Measurements from ENCODE around the gene ANTXR2. TPM values are rescaled to one million over a fixed set of nuclear protein-coding genes. Genes with fewer than 3 reads are reported as not detected.

Gene ANTXR2
- total RNA-seq, 4 donors from 2014 or later, result 14.4 to 25.2 (median 19.6) TPM

DNA sequence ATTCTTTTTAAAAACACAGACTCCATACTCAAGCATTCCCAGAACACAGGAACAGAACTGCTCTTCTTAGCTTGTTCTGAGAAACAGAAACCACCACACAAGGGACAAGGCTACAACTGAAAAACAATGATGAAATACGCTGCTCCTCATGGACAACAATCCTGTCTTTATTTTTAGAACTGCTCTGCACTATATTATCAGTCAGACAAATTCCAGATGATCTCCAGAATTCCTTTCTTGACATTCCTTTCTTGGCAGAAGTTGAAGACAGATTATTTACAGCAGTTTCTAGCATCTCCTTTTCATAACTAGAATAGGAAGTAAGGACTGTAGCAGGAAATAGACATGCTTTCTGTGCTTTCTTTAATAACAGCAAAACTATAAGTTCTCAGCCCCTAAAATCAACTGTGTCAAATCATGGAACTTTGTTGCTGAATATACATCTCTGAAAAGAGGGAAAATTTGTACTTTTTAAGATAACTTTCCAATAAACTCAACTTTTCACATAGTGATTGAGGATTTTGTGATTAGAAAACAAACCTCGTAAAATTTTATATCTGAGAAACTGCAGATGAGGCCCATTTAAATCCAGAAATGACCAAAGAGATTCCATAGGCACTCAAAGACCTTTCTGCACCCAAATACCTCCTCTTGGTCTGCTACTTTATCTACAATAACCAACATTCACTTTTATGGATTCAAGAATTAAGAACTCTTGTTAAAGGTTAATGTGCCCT, 35.9 kb downstream of the ANTXR2 start:
- TF ChIP-seq, protein P1, sequence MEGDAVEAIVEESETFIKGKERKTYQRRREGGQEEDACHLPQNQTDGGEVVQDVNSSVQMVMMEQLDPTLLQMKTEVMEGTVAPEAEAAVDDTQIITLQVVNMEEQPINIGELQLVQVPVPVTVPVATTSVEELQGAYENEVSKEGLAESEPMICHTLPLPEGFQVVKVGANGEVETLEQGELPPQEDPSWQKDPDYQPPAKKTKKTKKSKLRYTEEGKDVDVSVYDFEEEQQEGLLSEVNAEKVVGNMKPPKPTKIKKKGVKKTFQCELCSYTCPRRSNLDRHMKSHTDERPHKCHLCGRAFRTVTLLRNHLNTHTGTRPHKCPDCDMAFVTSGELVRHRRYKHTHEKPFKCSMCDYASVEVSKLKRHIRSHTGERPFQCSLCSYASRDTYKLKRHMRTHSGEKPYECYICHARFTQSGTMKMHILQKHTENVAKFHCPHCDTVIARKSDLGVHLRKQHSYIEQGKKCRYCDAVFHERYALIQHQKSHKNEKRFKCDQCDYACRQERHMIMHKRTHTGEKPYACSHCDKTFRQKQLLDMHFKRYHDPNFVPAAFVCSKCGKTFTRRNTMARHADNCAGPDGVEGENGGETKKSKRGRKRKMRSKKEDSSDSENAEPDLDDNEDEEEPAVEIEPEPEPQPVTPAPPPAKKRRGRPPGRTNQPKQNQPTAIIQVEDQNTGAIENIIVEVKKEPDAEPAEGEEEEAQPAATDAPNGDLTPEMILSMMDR (IDR thresholded peaks at IDR 0.05), result no peak
- TF ChIP-seq POLR2A (IDR thresholded peaks at IDR 0.05), result no peak
- intact Hi-C loops (cut with DNase I; ENCODE audit: low total_unique reads), result no loop called here
- DNase-seq (ENCODE audit: low spot score in 2 of 2), result no peak
- WGBS, 2 donors, result 58 to 64% methylated on average over 2 of the region's 2 CpGs
- H3K4me3 ChIP-seq (ENCODE audit: low read depth, poor library complexity, severe bottlenecking), result no peak overlapping the region

DNA sequence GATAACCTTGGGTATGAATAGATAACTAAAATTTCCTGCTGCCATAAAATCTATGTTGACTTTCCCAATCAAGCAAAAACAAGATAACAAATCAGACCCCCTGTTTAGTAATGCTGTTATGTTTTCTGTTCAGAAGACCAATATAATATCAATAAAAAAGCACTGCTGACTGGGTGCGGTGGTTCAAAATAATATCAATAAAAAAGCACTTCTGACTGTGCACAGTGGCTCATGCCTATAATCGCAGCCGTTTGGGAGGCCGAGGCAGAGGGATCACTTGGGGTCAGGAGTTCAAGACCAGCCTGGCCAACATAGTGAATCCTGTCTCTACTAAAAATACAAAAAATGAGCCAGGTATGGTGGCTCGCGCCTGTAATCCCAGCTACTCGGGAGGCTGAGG, 36.7 kb downstream of the ANTXR2 start:
- TF ChIP-seq, protein P1 (IDR thresholded peaks at IDR 0.05), result no peak
- TF ChIP-seq POLR2A (IDR thresholded peaks at IDR 0.05), result no peak
- WGBS, 2 donors, result 73 to 80% methylated on average over 7 of the region's 7 CpGs
- no peak overlapping the region for H3K4me3 ChIP-seq (ENCODE audit: low read depth, poor library complexity, severe bottlenecking)
- intact Hi-C loops (cut with DNase I; ENCODE audit: low total_unique reads), result no loop called here
- no peak for DNase-seq (ENCODE audit: low spot score in 2 of 2)

DNA sequence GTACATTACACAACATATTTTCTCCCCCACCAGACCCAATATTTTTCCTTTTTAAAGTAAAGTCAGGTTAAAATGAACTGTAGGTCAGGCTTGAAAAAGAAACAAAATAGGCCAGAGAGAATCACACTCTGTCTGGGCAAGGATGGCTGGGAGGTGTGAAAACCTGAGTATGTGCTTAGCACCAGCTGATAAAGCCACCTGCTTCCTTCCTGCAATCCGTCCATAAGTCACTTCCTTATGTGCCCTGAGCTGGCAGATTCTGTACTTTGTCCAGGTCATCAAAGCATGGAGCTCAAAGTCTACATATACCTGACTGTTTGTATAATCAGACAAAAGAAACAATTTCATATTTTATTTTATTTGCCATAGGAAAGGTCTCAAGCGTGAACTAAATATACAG, 37.7 kb downstream of the ANTXR2 start:
- DNase-seq (ENCODE audit: low spot score in 2 of 2), result no peak
- intact Hi-C loops (cut with DNase I; ENCODE audit: low total_unique reads), result no loop called here
- 79 to 92% methylated on average over 2 of the region's 2 CpGs for WGBS, 2 donors
- TF ChIP-seq POLR2A (IDR thresholded peaks at IDR 0.05), result no peak
- TF ChIP-seq, protein P1 (IDR thresholded peaks at IDR 0.05), result no peak
- no peak overlapping the region for H3K4me3 ChIP-seq (ENCODE audit: low read depth, poor library complexity, severe bottlenecking)

DNA sequence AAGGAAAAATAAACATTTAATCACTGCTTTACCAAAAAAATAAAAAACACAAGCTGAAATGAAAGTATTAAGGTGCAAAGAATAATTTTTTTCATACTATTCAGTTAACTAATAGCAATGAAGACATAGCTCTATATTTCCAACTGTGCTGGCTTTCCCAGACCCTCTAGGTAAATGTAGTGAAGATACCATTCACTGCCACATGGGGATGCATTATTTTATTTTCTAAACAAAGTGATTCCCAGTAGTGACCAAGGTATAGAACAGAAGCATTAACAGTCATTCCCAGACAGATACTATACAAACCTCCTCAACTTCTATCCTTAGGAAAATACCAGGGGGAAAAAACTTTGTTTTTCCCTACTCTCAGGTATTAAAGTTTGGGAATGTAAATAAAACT, 39.4 kb downstream of the ANTXR2 start:
- DNase-seq (ENCODE audit: low spot score in 2 of 2), result no peak
- H3K4me3 ChIP-seq (ENCODE audit: low read depth, poor library complexity, severe bottlenecking), result no peak overlapping the region
- TF ChIP-seq, protein P1 (IDR thresholded peaks at IDR 0.05), result no peak
- no peak for TF ChIP-seq POLR2A (IDR thresholded peaks at IDR 0.05)
- intact Hi-C loops (cut with DNase I; ENCODE audit: low total_unique reads), result no loop called here

DNA sequence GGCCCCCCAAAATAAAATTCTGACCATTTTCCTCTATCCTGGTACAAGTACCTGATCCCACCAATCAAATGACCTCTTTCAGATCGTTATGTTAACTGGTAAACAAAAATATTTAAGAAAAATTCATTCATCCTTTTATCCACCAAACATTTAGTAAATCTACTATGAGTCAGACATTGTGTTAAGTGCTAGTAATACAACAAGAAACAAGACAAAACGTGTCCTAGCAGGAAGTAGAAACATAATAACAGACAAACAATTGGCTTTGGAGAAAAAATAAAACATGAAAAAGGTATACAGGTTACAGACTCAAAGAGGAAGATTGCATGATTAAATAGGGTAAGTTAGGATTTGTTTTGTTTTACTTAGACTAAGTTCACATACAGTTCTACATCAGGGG, 43.7 kb downstream of the ANTXR2 start:
- TF ChIP-seq, protein P1 (IDR thresholded peaks at IDR 0.05), result no peak
- TF ChIP-seq POLR2A (IDR thresholded peaks at IDR 0.05), result no peak
- intact Hi-C loops (cut with DNase I; ENCODE audit: low total_unique reads), result no loop called here
- no peak for DNase-seq (ENCODE audit: low spot score in 2 of 2)
- no peak overlapping the region for H3K4me3 ChIP-seq (ENCODE audit: low read depth, poor library complexity, severe bottlenecking)
- WGBS, 2 donors, result 54 to 64% methylated on average over 2 of the region's 2 CpGs

DNA sequence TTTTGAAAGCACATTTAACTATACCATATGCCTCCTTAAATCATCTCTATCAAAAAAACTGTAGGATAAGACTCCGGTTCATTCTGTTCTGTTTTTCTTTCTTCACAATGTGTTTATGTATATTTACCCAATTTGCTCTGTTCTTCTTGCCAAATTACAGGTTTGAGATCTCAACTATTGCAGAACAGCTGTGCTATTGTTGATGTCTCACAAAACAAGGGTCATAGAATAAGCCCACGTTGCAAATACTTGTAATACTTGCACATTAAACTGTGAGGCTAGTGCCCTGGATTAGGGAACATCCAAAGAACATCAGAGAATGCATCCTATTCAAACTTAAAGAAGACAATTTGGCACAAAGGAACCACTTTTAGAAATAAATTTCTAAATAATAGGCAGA, 45.4 kb downstream of the ANTXR2 start:
- intact Hi-C loops (cut with DNase I; ENCODE audit: low total_unique reads), result no loop called here
- no peak overlapping the region for H3K4me3 ChIP-seq (ENCODE audit: low read depth, poor library complexity, severe bottlenecking)
- no peak for TF ChIP-seq POLR2A (IDR thresholded peaks at IDR 0.05)
- TF ChIP-seq, protein P1 (IDR thresholded peaks at IDR 0.05), result no peak
- DNase-seq (ENCODE audit: low spot score in 2 of 2), result no peak
- WGBS, 2 donors, result 76 to 78% methylated on average over 2 of the region's 2 CpGs

Measured in lower leg skin (tissue), 4 donors.